NCI-H2081 treated with DMSO at 0.1 percent for 48 hours (cell line): ENCODE measurements around the gene STOX2.
"Not testable (repeated sequence)": the region's sequence is repeated elsewhere in the genome, so short reads cannot be mapped to it uniquely, and the experiment has no call there.

Experiments used
- DNase-seq: peaks from one replicate; lab custom pipeline; 2025; lab: John Stamatoyannopoulos, UW

The STOX2 gene

DNA sequence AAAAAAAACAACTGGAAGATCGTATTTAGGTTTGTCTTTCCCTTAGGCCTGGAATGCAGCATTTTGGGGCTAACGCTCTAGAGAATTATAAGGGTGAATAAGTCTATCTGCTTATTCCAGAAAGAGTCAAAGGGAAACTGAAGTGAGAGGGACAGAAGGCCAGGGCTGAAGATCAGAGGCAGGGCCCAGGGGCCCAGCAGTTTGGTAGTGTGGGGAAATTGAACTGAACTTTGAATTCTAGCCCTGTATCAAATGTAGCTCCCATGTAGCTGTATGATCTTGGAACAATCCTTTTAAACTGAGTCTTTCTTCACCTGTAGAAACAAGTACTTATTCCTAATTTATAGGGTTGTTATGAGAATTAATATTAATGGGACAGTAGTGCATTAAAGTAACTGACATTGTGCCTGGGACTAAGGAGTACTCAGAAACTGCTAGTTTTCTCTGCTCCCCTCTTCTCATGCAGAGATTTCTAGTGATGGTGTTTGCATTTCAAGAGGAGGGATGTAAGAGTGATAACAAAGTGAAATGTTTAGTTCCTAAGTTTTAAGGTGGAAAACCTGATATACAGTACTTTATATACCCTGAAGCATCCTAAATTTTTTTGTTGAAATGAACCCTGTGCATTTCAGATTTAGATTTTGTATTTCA is 30.4 kb downstream of the STOX2 start:
- DNase-seq: no peak

DNA sequence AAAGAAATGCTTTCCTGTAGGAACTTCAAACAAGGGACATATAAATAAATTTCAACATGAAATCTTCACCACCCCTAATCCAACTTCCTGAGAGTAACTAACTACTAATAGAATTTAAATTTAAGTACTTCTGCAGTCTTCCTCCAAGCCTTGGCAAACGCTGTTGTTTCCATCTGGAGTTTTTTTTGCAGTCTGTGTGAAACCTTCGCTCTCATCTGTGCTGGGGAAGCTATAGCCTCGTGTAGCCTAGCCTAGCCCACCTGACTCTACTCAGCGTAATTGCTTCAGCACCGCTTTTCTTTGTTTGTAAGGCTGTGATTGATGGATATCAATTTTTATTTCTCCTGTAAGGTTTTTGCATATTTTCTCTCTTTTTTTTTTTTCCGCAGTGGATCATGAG is 30.9 kb downstream of the STOX2 start:
- DNase-seq: no peak

DNA sequence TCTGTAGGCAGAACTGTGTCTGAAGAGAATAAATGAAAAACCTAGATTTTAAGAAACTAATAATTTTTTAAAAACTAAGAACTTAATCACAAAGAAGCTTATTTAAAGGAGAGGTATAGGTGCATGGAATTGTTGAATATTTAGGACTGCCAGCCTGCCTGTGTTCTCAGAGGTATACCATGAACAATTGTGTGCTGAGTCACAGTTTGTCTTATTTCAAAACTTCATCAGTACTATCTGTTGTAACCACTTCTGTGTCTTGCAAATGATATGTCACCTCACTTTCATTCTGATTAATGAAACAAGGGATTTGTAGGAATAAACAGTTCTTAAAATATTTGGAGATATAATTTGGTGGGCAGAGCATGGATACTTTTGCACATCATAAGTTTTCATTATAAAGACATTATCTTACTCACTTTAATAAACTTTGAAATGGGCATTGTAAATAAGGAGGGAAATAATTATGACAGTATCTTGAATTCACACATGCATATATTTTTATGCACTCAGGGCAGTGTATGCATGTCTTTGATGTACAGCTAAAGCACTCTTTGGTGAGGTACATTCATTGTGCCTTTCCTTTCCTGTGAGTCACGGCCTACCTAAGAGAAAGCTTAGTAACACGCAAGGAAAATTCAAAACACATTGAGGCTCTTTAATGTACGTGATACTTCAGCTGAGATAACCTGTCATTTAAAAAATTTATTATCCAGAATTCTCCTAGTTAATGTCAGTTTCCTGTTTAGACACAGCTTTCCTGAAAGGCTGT is 31.7 kb downstream of the STOX2 start:
- DNase-seq: no peak

DNA sequence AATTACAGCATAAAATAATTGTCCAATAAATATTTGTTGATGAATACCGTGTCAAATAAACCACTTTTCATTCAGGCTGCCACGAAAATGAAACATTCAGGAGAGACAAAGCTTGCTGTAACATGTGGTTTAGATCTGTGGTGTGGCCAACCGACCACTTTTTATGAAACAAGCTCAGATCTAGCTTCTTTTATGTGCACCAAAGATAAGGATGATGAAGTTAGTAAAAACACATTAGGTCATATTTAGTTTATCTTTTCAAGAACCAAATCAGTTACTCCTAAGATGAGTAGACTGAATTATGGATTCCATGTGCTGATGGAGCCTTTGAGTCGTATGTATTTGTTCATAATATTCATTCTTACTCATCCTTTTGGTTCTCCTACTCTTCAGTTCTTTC is 35.8 kb downstream of the STOX2 start:
- no peak for DNase-seq

DNA sequence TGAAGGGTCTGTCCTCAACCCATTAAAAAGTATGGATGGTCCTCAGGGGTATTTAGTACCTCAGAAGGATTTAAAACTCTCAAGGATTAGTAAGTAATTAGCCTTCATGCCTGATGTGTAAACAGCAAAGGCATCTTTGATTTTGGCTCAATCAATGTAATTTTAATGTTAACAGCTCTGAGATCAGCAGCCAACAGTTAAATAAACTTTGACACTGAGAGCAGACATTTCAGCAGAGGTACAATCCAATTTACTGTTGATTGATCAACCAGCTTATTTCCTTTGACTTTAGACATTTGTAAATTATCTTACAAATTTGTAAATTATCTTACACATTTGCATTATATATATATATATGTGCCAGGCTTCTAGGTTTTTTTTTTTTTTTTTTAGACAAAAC is 36.9 kb downstream of the STOX2 start:
- no peak for DNase-seq

DNA sequence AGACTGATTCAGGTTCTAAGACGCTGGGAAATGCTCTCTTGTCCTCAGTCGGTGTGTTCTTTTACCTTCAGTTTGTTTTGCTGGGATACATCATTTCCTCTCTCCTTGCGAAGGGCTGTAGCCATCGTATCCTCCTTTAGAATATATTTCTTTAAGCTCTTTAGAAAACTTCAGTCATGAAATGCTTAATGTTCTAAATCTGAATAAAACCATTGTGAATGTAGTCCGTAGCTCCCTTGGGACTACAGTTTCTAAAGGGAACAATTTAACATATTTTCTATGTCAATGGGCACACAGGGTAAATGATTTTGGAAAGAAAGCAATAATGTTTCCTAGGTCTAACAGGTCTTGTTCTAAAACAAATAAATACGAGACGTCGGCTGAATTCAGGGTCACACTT is 40.6 kb downstream of the STOX2 start:
- no peak for DNase-seq

DNA sequence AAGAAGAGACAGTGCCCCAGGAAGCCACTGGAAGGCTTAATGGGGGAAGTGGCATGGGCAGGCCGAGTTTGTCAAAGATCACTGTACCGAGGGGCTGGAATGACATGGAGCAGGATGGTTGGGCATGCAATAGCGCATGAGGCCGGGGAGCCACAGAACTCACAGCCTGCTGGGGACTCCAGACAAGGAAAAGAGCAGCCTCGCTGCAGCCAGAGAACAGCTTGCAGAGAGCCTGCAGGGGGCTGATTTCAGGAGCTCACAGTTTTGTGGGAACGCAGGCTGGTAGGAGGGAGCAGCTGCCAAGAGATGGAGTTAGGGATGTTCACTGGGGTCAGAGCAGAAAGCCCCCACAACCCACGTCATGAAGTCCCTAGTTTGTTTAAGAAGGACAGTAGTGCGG is 45.4 kb downstream of the STOX2 start:
- DNase-seq: no peak

DNA sequence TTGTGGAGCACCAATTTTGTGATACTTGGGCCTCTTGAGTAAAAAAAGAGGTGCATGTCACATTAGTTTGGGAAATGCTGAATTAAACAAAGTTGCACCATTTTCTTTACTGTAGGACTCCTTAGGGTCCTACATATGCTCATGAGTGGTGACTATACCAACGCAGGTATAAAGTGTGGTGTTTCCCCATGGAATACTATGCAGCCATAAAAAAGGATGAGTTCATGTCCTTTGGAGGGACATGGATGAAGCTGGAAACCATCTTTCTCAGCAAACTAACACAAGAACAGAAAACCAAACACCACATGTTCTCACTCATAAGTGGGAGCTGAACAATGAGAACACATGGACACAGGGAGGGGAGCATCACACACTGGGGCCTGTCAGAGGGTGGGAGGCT is 47.5 kb downstream of the STOX2 start:
- not testable (repeated sequence) for DNase-seq

DNA sequence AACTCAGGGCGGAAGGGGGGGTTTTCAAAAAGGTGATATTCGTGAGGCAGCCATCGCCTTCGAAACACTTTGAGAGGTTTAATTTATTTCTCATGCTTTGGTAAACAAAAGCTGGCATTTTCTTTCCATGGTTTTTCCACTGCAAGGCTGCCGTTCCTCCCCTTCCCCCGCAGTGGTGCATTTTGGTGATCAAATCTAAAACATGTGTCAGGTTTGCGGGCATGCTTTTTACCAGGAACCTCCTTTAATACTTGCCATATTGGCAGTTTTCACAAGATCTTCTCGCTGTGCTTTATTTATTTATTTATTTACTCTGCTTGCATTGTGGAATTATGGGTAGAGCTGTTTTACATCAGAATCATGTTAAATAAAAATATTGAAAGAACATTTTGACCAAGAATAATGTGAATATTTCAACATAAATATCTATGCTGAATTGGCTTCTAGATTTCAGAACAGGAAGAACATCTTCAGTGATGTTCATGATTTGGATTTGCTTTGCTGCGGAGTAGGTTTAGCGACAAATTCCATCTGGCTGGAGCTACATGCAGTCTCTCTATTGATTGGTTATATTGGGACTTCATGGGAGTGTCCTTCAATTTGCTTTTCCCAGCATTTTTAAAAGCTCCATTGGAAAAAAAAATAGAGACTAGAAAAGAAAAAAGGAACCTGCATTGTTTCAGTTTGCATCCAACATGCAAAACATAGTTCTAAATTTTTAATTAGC is 54.4 kb downstream of the STOX2 start:
- no peak for DNase-seq

DNA sequence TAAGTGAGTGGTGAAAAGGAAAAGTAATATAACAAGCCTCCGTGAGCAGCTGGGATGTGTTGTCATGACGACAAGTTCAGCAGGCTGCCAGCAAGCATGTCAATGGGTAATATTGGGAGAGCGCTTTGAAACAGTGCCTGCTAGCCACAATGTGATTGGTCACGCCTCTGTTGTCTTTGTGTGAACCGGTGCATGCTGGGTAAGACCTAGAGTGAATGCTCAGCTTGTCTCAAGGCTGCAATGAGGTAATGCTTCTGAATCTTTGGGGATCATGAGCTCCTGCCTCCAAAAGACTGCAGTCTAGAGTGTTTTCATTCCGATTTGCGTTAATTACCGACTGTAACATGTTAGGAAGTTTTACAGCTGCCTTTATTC is 54.9 kb downstream of the STOX2 start:
- DNase-seq: peak; percentile 78

DNA sequence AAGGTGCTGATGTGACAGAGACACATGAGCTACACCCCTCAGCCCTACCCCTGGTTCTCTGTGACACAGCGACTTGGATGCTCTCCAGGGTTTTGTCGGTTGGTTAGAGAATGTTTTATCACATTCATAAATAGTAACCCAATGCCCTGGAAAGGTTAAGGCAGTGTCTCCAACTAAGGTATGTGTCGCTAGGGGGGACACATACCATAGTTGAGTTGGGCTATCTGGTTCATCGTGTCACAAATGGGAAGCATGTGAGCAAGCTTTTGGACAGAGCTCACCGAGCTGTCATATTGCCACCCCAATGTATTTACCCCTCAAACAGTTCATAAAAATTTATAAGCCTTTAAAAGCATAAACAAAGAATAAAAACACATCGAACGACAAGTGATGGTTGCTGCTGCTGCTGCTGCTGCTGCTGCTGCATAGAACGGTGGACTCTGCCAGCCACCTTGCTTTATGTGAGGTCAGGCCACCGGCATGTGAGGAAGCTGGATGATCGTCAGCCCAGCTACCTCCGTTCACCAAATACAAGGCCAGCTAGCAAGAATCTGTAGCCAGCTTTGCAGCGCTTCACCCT is 55.9 kb downstream of the STOX2 start:
- no peak for DNase-seq

DNA sequence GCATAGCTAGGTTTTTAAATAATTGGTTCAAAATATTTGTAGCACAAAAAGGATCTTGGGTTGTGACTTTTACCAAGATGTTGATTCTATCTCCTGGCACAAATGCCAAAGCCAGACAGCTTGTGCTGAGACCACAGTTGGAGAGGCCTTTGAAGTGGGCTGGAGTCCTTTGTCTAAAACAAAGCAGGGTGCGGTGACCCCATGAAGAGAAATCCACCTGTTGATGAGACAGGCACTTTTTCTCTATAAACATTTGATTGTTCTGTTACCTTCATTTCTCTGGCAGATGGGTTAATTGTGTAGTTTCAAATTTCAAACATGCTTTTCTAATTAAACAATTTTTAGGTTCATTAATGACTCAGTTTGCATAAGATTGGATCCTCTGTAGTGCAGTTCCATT is 56.7 kb downstream of the STOX2 start:
- DNase-seq: no peak

DNA sequence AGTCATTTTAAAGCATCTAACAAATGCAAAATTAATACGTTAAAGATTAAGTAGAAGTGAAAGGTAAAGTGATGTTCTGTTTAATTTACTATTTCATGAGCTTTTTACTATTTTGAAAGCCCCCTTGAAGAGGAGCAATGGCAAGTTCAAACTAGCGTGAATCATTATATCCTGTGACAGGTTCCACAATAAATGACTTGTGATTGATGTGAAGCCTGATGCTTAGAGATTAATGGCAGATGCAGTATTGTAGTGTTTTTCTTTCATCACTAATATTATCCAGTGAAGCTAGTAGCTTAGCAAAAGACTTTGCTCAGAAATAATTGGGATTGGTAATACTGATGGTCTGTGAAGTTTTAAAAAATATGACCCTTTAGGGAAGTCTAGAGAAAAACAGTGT is 57.3 kb downstream of the STOX2 start:
- DNase-seq: no peak

DNA sequence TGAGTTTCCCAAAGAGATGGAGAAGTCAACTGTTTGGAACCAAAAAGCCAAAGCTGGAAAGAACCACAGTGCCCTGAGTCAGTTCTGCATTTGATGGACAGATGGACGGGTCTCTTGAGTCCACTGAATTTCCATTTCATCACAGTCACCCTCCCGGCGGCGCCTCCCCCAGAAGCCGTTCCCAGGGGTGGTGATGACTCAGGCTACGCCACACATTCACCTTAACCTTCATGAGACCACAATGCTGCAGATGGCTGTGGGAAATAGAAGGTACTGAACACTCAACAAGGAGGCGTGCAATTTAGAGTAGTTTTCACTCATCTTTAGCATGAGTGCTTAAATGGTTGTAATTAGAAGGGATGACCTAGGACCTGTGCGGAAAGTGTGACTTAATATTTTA is 61.3 kb downstream of the STOX2 start:
- DNase-seq: no peak

DNA sequence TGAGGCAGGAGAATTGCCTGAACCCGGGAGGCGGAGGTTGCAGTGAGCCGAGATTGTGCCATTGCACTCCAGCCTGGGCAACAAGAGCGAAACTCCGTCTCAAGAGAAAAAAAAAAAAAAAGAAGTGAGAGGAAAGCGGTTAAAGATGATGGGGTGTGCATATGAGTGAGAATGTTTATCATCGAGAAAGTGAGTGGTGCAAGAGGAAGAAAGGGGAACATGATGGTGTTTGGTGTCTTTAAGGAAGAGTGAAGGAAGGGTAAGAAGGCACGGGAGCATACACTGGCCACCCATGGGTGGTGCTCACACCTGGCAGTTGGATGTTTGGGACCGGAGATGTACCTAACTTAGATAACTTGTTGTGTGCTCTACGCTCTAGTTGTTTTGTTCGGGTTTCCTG is 62.2 kb downstream of the STOX2 start:
- DNase-seq: no peak

DNA sequence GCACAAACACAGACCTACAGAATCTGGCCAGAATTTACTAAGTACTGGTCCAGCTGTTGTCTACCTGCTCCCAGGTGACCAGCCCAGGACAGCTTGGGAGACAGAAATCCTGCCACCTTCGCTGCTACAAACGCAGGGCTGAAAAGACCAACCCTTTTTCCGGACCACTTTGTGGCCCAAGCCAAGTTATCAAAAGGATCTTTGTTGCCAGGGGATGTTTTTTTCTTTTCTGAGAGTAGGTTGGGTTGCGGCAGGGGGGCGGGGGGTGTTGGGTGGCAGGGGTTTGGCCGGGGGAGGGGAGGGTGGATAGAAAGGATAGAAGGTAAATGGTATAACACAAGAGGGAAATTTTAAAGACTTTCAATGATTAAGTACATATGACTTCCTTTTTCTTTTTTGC is 63.4 kb downstream of the STOX2 start:
- no peak for DNase-seq

DNA sequence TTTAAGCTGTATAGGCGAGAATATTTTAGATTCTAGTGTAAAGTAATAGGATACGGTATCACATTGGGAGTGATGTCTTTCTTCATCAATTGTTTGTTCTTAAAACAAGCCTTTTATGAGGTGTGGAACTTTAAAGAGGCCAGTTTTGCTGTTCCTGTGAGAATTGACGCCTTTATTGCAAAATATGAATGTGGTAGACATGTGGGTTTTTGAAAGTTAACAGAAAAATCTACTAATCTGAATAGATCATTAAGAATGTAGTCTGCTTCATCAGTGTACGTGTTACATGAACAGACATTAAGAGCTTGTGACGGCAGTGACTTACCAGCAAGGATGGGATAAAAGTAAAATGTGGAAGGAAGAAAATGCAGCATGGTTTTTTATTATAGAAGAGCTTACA is 63.8 kb downstream of the STOX2 start:
- no peak for DNase-seq

DNA sequence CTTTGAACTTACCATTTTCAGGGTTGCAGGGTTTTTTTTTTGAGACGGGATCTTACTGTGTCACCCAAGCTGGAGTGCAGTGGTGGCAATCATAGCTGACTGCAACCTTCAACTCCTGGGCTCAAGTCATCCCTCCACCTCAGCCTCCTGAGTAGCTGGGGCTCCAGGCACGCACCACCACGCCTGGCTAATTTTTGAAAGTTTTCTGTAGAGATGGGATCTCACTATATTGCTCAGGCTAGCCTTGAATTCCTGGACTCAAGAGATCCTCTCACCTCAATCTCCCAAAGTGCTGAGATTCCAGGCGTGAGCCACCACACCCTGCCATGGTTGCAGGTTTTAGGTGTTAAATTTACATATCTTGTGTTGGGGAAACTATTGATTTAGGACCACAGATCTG is 64.5 kb downstream of the STOX2 start:
- DNase-seq: no peak

DNA sequence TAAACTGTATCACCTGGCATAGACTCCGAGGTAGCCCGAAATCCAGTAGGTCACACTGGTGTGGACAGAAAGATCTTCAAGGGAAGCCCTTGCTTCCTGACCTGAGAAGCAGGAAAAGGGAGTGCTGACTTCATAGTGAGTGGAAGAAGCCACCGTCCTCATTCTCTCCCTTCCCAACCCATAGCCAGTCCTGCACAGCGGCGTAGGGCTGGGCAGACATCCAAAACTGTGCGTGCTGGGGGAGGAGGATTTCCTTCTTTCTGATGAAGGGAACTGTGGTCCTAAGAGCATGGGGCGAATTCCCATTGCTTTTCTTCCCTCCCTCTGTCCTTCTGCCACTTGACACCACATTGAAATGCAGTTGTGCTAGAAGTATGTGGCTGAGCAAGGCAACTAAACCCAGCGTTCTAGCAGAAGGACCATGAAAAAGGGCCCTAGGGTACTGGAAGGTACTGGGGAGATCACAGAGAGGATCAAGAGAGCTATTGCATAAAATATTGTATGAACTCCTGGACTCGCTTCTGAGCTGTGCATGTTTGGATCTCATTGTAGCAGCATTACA is 66.9 kb downstream of the STOX2 start:
- no peak for DNase-seq

DNA sequence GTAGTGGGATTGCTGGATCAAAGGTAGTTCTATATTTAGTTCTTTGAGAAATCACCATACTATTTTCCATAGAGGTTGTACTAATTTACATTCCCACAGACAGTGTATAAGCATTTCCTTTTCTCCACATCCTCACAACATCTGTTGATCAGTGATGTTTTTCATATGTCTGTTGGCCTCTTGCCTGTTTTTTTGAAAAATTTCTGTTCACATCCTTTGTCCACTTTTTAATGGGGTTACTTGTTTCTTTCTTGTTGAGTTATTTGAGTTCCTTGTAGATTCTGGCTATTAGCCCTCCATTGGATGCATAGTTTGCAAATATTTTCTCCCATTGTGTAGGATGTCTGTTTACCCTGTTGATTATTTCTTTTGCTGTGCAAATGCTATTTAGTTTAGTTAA is 72.6 kb downstream of the STOX2 start:
- DNase-seq: no peak

DNA sequence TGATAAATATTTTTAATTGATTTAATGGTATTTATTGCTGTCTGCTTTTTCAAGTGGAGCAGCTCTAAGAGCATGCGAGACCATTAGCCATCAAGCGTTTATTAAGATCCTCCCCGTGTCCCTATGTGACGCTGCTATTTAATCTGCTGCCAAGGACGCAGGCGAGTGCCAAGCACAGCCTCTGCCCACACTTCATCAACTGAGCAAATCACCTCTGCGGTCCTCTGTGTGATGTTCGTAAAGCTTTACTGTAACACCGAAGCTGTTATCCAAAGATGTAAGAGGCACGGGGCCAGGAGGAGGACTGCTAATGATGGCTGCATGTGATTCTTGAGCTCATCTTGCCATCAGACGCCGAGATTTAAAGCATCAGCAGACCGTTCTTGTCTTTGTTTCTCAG is 79.5 kb downstream of the STOX2 start:
- no peak for DNase-seq

DNA sequence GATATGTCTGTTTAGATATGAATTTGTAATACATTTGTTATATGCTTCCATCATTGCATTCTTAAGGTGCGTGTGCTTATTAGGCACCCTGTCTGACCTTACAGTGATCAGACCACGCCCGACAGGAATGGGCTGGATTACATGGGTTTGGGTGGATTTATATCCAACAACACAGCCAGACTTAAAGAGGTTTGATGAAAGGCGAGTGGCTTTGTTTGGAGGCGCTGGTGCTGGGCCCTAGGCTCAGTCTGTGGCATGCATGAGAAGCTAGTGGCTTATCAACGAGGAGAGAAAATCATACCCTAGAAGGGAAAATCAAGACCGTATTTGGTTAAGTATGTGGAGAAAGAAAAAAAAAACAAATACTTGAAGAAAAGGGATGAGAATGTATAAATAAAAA is 80.7 kb downstream of the STOX2 start:
- no peak for DNase-seq
